GM12878 (cell line): ENCODE results near the gene NCKAP5L. TPM values are rescaled to one million over a fixed set of nuclear protein-coding genes. Genes with fewer than 3 reads are reported as not detected.

Source experiments
- ATAC-seq: fragments of 200-7000 bp; cut with Tn5 transposase; 3 replicates; pipeline ENCODE4 v1.9.1; 2020; ENCODE audit warnings: mild to moderate bottlenecking, moderate library complexity
- BruUV-seq: library from RNA; stranded (reverse); fragments of 400-500 nt; replicated peaks from 2 replicates; lab custom pipeline; 2021; lab: Mats Ljungman, UMichigan
- CTCF ChIA-PET: fragments of 300-600 bp; sonication (Branson Sonifier 250); formaldehyde crosslinking; extraction: SDS; loops from one replicate; lab custom pipeline; 2021; ENCODE audit warnings: inconsistent platforms; lab: Yijun Ruan, JAX
- POLR2A ChIA-PET: fragments of 350-600 bp; formaldehyde crosslinking; extraction: SDS; loops from one replicate; lab custom pipeline; 2021; ENCODE audit warnings: inconsistent platforms; lab: Charles Lee
- RAD21 ChIA-PET: fragments of 300-600 bp; sonication (Branson Sonifier 250); formaldehyde crosslinking; loops from one replicate; lab custom pipeline; 2023; ENCODE audit warnings: antibody characterized with exemption; ENCODE audit not compliant: unreplicated experiment; lab: Charles Lee
- SMC1A ChIA-PET: fragments of 300-600 bp; sonication (Branson Sonifier 250); formaldehyde crosslinking; loops from one replicate; lab custom pipeline; 2023; ENCODE audit not compliant: unreplicated experiment, uncharacterized antibody; lab: Charles Lee
- DNase-seq: peaks from one replicate; pipeline ENCODE4 v3.0.0-alpha.2; 2011; ENCODE audit warnings: low read depth, low spot score
- FAIRE-seq: peaks from 3 replicates; lab custom pipeline; 2011; peaks lifted over from hg19 to GRCh38; lab: Jason Lieb, UNC
- H2AFZ ChIP-seq: 2 replicates; pipeline ENCODE4 v1.6.0; 2011; ENCODE audit warnings: low read depth, low read length, control low read depth; ENCODE audit not compliant: control insufficient read depth
- H3K27ac ChIP-seq: 2 replicates; pipeline ENCODE4 v1.5.1; 2011; ENCODE audit warnings: control low read depth; ENCODE audit not compliant: control insufficient read depth, insufficient read depth
- H3K27me3 ChIP-seq, 2 experiments: replicated peaks in 1 of 2; 2 replicates each; pipeline versions ENCODE4 v1.6.0 to v1.6.1; 2011; ENCODE audit warnings: low read length in 1 of 2; ENCODE audit not compliant: control insufficient read depth in 2 of 2, insufficient read depth in 2 of 2
- H3K36me3 ChIP-seq, 2 experiments: 2 replicates each; pipeline ENCODE4 v1.5.1; 2011; ENCODE audit warnings: low read length in 1 of 2; ENCODE audit not compliant: control insufficient read depth in 2 of 2, insufficient read depth in 2 of 2
- H3K4me1 ChIP-seq: 2 replicates; pipeline ENCODE4 v1.6.1; 2011; ENCODE audit warnings: mild to moderate bottlenecking, low read length, moderate library complexity, mixed read lengths; ENCODE audit not compliant: control insufficient read depth, insufficient read depth
- H3K4me2 ChIP-seq: 2 replicates; pipeline ENCODE4 v1.6.0; 2011; ENCODE audit warnings: control low read depth; ENCODE audit not compliant: control insufficient read depth, insufficient read depth
- H3K4me3 ChIP-seq: fragments of 200-600 bp; sonication (generic); 2 replicates; pipeline ENCODE4 v1.5.1; 2016
- H3K79me2 ChIP-seq: 2 replicates; pipeline ENCODE4 v1.6.0; 2011; ENCODE audit warnings: low read length; ENCODE audit not compliant: control insufficient read depth, insufficient read depth
- H3K9ac ChIP-seq: 2 replicates; pipeline ENCODE4 v1.8.0; 2011; ENCODE audit warnings: low read length, control low read depth, mixed read lengths; ENCODE audit not compliant: control insufficient read depth, insufficient read depth
- H3K9me3 ChIP-seq: replicated peaks from 3 replicates; pipeline ENCODE4 v1.5.1; 2011; ENCODE audit warnings: mild to moderate bottlenecking, low read length; ENCODE audit not compliant: control insufficient read depth, insufficient read depth
- H4K20me1 ChIP-seq: 2 replicates; pipeline ENCODE4 v1.6.0; 2011; ENCODE audit not compliant: control insufficient read depth, insufficient read depth
- ASH2L ChIP-seq: fragments of 300-600, 200-600 bp; sonication (generic); IDR thresholded peaks from 2 replicates; pipeline ENCODE4 v1.6.1; 2017; ENCODE audit warnings: low read depth, mild to moderate bottlenecking, borderline replicate concordance
- CHD4 ChIP-seq: fragments of 200-600 bp; sonication (generic); IDR thresholded peaks from 2 replicates; pipeline ENCODE4 v1.6.1; 2016; ENCODE audit warnings: mild to moderate bottlenecking
- ESRRA ChIP-seq: IDR thresholded peaks from 2 replicates; pipeline ENCODE4 v1.6.1; 2012; ENCODE audit warnings: mild to moderate bottlenecking, low read length, improper control_type of control experiment
- JUNB ChIP-seq: IDR thresholded peaks from 2 replicates; pipeline ENCODE4 v1.6.1; 2016; ENCODE audit warnings: antibody characterized with exemption, mild to moderate bottlenecking
- KDM1A ChIP-seq: fragments of 200-600 bp; sonication (generic); IDR thresholded peaks from 2 replicates; pipeline ENCODE4 v1.6.1; 2016; ENCODE audit warnings: borderline replicate concordance
- LARP7 ChIP-seq: fragments of 450-650 bp; IDR thresholded peaks from 2 replicates; pipeline ENCODE4 v1.6.1; 2017; ENCODE audit warnings: mild to moderate bottlenecking
- MEF2B ChIP-seq: fragments of 450-650 bp; IDR thresholded peaks from 2 replicates; pipeline ENCODE4 v1.6.1; 2018; ENCODE audit warnings: mild to moderate bottlenecking, moderate library complexity; ENCODE audit not compliant: partially characterized antibody, poor library complexity, severe bottlenecking
- MLLT1 ChIP-seq: fragments of 450-650 bp; IDR thresholded peaks from 2 replicates; pipeline ENCODE4 v1.6.1; 2016; ENCODE audit warnings: mild to moderate bottlenecking
- NFIC ChIP-seq: IDR thresholded peaks from 2 replicates; pipeline ENCODE4 v1.6.1; 2012; ENCODE audit warnings: low read depth, mild to moderate bottlenecking, inconsistent platforms, low read length, moderate library complexity
- PBX3 ChIP-seq: IDR thresholded peaks from 2 replicates; pipeline ENCODE4 v1.6.1; 2011; ENCODE audit warnings: mild to moderate bottlenecking, low read depth, low read length, moderate library complexity; ENCODE audit not compliant: insufficient replicate concordance
- RB1 ChIP-seq: fragments of 450-650 bp; formaldehyde crosslinking; IDR thresholded peaks from 2 replicates; pipeline ENCODE4 v1.6.1; 2017; ENCODE audit warnings: mild to moderate bottlenecking, borderline replicate concordance
- TBL1XR1 ChIP-seq: IDR thresholded peaks from 2 replicates; pipeline ENCODE4 v1.6.1; 2012; ENCODE audit warnings: low read depth, low read length, improper control_type of control experiment
- TCF7 ChIP-seq: IDR thresholded peaks from 2 replicates; pipeline ENCODE4 v1.6.1; 2014; ENCODE audit warnings: antibody characterized with exemption, borderline replicate concordance
- ZBTB33 ChIP-seq: fragments of 450-650 bp; IDR thresholded peaks from 2 replicates; pipeline ENCODE4 v1.6.1; 2017; ENCODE audit warnings: mild to moderate bottlenecking
- WGBS: methylation state at CpG from one replicate; pipeline ENCODE4 v1.1.6; 2016; ENCODE audit warnings: low lambda C conversion rate; ENCODE audit not compliant: insufficient replicate concordance, insufficient coverage; ENCODE audit errors: missing lambda C conversion rate; 5-methylcytosine and 5-hydroxymethylcytosine counted together
- in situ Hi-C: fragments of 300-500 bp; cut with MboI; formaldehyde crosslinking; loops from 9 replicates; pipeline ENCODE4 v1.14.3; 2018; ENCODE audit warnings: mixed read lengths
- intact Hi-C: fragments of 100-400 bp; cut with micrococcal nuclease; formaldehyde crosslinking; loops from one replicate; pipeline ENCODE4 v1.14.2; 2022; ENCODE audit not compliant: unreplicated experiment
- polyA plus RNA-seq, 11 experiments: library from polyadenylated mRNA; depleted of rRNA in 4 of 11; unstranded in 6 of 11; stranded (reverse) in 5 of 11; fragments of >200 nt; fragmentation: Nextera tagmentation in 4 of 11; fragmentation: Illumina TruSeq in 1 of 11; extraction: Ambion mirVana in 4 of 11; extraction: Trizol in 1 of 11; gene quantifications; 1 replicate in 1 of 11; 2 replicates in 10 of 11; pipeline versions ENCODE4 v1.2.1 to v1.2.3, GENCODE V29; 2011 to 2016; ENCODE audit warnings: inconsistent platforms in 2 of 11, missing spikeins in 2 of 11, low read depth in 1 of 11
- total RNA-seq, 4 experiments: library from RNA; depleted of rRNA in 3 of 4; stranded (reverse); fragments of >200 nt in 3 of 4; fragmentation: Illumina TruSeq in 1 of 4; extraction: Trizol in 1 of 4; gene quantifications; 2 replicates each; pipeline versions ENCODE4 v1.2.1 to v1.2.3, GENCODE V29; 2013 to 2021

NCKAP5L gene
- total and polyA plus RNA-seq, 10 of the 15 experiments (the other 5 are each of a cell fraction or from before 2014, with no cell fraction given): 0.03 to 15.8 (median 4.4) TPM

GRCh38 chr12:49806877-49807276 lies 21.3 kb downstream of the NCKAP5L start:
- SMC1A ChIA-PET: no interaction called here
- no peak for FAIRE-seq
- Histone ChIP-seq H2AFZ (no peak overlapping the region), H3K9ac (no peak overlapping the region), H3K27ac (no peak overlapping the region), H3K4me1 (peaks cover 9% of the 10 kb centered on the region), H3K27me3 (no peaks in the 10 kb centered on the region), H3K79me2 (no peaks in the 10 kb centered on the region), H4K20me1 (no peaks in the 10 kb centered on the region), H3K36me3 (peaks cover 2 to 11% of the 10 kb centered on the region in 2 experiments; a peak in 2 of 4 replicates), H3K4me3 (no peak overlapping the region), H3K9me3 (no peaks in the 10 kb centered on the region), H3K4me2 (no peak overlapping the region)
- CTCF ChIA-PET: no interaction called here
- RAD21 ChIA-PET: no interaction called here
- no peak for DNase-seq
- intact Hi-C loops: no loop called here
- TF ChIP-seq PBX3 (no peak), NFIC (no peak), TBL1XR1 (no peak), LARP7 (no peak), MEF2B (no peak), MLLT1 (no peak), ESRRA (no peak), ZBTB33 (no peak), RB1 (no peak), ASH2L (no peak), TCF7 (no peak), JUNB (no peak), CHD4 (no peak), KDM1A (no peak)
- no peak for ATAC-seq
- no TSS peak for BruUV-seq
- in situ Hi-C loops: no loop called here
- POLR2A ChIA-PET: no interaction called here
- 83% methylated on average over 7 of the region's 7 CpGs for WGBS
